AG10803 (cell line): ENCODE measurements around the gene HSBP1L1.

Experiments used
- DNase-seq: peaks from one replicate; pipeline ENCODE4 v3.0.0; 2010; ENCODE audit warnings: low read depth
- H3K4me3 ChIP-seq: 2 replicates; pipeline ENCODE4 v1.5.1; 2011; ENCODE audit warnings: mild to moderate bottlenecking, low read length, control low read depth
- CTCF ChIP-seq: conservative IDR thresholded peaks from 2 replicates; pipeline ENCODE4 v1.5.1; 2011; ENCODE audit warnings: mild to moderate bottlenecking, low read length, control low read depth, inconsistent platforms

HSBP1L1 gene

DNA sequence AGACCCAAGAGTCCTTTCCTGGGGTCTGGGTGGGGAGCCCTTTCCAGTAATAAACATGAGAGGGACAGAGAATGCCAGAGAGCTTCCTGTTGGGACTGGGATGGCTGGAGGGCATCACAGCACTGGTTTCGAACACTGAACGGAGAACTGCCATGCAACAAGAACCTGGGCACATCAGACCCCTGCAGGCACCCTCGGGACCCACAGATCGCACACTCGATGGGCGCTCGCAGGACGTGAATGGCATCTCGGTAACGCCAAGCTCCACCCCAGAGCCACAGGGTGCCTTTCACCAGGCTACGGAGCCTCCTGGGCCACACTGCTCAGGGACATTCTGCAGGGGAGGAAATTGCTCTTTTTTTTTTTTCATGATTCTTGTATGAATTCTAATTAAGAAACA, 38.1 kb upstream of the HSBP1L1 start:
- DNase-seq, result no peak

DNA sequence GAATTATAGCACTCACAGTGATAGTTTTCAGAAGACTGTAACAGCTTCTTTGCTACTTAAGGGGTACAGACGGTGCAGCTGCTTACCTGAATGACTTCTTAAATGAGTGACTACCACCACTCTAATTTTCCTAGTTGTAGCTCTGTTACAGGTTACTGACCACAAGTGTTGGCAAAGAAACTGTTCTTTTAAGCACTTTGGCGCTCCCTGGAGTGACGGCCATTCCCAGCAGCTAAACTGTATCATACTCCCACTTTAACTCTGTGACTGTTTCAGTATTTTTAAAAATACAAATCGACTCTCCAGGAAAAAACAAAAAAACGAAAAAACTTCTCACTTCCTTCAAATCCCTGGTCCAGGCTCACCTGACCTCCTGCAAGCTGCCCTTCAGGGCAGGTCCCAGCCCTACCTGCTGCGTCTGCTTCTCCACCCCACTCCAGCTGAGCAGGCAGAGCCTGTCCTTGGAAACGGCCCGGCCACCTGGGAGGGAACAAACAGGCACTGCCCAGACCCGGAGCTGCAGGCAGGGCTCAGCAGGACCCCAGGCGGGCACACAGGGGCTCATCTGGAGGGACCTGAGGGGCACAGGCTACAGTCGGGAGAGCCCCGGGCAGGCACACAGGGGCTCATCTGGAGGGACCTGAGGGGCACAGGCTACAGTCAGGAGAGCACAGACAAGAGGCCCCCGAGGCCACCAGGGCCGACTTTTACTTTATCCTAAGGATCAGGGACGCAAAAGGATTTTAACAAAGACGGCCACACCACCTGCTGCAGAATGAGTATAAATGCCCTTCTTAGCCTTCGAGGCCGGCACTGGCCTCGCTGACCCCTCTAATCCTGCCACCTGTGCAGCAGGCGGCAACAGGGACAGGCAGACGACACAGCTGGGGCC, 37.5 kb upstream of the HSBP1L1 start:
- no peak for TF ChIP-seq CTCF
- no peak for DNase-seq
- no peak overlapping the region for H3K4me3 ChIP-seq

More for the DNA sequence above, 38.1 kb upstream of the HSBP1L1 start:
- no peak for TF ChIP-seq CTCF
- H3K4me3 ChIP-seq, result no peak overlapping the region

- no peak for TF ChIP-seq CTCF
- H3K4me3 ChIP-seq, result no peak overlapping the region
- DNase-seq, result no peak
Observed at GRCh38 chr18:79927607-79928562, 36.6 kb upstream of the HSBP1L1 start.

GRCh38 chr18:79928563-79928960, 35.9 kb upstream of the HSBP1L1 start:
- DNase-seq, result no peak
- TF ChIP-seq CTCF, result no peak
- H3K4me3 ChIP-seq, result no peak overlapping the region

DNA sequence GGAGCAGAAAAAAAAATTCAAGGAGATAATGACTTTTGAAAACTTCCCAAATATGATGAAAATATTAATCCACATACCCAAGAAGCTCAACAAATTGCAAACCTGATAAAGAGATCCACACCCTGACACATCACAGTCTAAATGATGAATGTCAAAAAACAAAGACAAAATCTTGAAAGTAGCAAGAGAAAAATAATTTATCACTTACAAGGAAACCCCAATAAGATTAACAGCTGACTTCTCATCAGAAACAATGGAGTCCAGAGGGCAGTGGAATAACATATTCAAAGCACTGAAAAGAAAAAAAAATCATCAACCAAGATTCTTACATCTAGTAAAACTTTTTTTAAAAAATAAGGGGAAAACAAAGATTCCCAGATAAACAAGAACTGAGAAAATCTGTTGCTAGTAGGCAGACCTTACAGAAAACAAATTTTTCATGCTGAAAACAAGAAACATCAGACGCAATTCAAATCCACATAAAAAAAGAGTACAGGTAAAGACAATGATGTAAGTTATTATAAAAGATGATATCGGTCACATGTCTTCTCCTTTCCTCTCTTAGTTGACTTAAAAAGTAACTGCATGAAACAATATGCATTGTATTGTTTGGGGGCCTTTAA, 34.3 kb upstream of the HSBP1L1 start:
- no peak for DNase-seq
- TF ChIP-seq CTCF, result no peak
- H3K4me3 ChIP-seq, result no peak overlapping the region

- H3K4me3 ChIP-seq, result no peak overlapping the region
- no peak for TF ChIP-seq CTCF
- DNase-seq, result no peak
Observed at GRCh38 chr18:79931475-79931874, 33.0 kb upstream of the HSBP1L1 start.
